ENCODE data around the gene OR51A7.

OR51A7 gene

DNA sequence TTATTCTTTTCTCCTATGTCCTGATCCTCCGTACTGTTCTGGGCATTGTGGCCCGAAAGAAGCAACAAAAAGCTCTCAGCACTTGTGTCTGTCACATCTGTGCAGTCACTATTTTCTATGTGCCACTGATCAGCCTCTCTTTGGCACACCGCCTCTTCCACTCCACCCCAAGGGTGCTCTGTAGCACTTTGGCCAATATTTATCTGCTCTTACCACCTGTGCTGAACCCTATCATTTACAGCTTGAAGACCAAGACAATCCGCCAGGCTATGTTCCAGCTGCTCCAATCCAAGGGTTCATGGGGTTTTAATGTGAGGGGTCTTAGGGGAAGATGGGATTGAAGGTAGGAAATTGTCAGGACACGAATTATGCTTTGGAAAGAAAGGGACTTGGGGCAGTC, 21.0 kb upstream of the OR51A7 start:
- TF ChIP-seq, protein P1, sequence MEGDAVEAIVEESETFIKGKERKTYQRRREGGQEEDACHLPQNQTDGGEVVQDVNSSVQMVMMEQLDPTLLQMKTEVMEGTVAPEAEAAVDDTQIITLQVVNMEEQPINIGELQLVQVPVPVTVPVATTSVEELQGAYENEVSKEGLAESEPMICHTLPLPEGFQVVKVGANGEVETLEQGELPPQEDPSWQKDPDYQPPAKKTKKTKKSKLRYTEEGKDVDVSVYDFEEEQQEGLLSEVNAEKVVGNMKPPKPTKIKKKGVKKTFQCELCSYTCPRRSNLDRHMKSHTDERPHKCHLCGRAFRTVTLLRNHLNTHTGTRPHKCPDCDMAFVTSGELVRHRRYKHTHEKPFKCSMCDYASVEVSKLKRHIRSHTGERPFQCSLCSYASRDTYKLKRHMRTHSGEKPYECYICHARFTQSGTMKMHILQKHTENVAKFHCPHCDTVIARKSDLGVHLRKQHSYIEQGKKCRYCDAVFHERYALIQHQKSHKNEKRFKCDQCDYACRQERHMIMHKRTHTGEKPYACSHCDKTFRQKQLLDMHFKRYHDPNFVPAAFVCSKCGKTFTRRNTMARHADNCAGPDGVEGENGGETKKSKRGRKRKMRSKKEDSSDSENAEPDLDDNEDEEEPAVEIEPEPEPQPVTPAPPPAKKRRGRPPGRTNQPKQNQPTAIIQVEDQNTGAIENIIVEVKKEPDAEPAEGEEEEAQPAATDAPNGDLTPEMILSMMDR (IDR thresholded peaks at IDR 0.05; ENCODE audit: borderline replicate concordance, insufficient read depth, low read depth, low read length), result no peak
- no peak overlapping the region for H3K4me3 ChIP-seq (ENCODE audit: low read depth, low read length)

- TF ChIP-seq, protein P1 (IDR thresholded peaks at IDR 0.05; ENCODE audit: borderline replicate concordance, insufficient read depth, low read depth, low read length), result no peak
- H3K4me3 ChIP-seq (ENCODE audit: low read depth, low read length), result no peak overlapping the region
Measured at GRCh38 chr11:4884361-4884760, 19.2 kb upstream of the OR51A7 start.

GRCh38 chr11:4886186-4886585, 17.4 kb upstream of the OR51A7 start:
- TF ChIP-seq, protein P1 (IDR thresholded peaks at IDR 0.05; ENCODE audit: borderline replicate concordance, insufficient read depth, low read depth, low read length), result no peak

DNA sequence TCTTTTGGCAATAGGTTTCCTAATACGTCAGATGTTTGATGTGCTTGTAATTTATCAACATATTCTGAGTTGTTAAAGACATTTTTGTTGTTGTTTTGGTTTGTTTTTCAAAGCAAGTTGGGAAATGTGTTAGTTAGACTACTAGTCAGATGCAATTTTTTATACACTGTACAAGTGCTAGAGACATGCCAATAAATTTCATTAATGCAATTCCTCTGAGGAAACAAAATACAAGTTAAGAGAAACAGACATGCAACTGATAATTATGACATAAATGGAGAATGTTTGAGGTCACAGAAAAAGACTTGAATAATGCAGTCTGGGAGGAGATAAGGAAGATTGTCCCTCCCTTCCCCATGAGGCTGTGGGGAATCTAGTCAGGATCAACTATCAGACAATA, 16.0 kb upstream of the OR51A7 start:
- TF ChIP-seq, protein P1 (IDR thresholded peaks at IDR 0.05; ENCODE audit: borderline replicate concordance, insufficient read depth, low read depth, low read length), result no peak
- H3K4me3 ChIP-seq (ENCODE audit: low read depth, low read length), result no peak overlapping the region

More at GRCh38 chr11:4886186-4886585, 17.4 kb upstream of the OR51A7 start:
- H3K4me3 ChIP-seq (ENCODE audit: low read depth, low read length), result no peak overlapping the region

DNA sequence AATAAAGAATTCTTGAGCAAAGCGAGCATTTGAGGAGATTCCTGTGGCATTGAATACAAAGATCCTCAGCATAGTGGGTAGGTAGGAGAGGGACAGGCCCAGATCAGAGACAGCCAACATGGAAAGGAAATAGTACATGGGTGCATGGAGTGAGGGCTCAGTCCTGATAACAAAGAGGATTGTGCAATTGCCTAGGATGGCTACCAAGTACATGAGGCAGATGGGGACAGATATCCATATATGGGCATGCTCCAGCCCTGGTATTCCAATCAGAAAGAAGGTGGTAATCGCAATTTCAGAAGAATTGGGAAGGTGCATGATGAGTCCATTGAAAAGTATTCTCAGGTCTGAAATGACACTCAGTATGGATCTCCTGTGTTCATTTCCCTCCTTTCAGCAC, 13.3 kb upstream of the OR51A7 start:
- no peak overlapping the region for H3K4me3 ChIP-seq (ENCODE audit: low read depth, low read length)
- TF ChIP-seq, protein P1 (IDR thresholded peaks at IDR 0.05; ENCODE audit: borderline replicate concordance, insufficient read depth, low read depth, low read length), result no peak

DNA sequence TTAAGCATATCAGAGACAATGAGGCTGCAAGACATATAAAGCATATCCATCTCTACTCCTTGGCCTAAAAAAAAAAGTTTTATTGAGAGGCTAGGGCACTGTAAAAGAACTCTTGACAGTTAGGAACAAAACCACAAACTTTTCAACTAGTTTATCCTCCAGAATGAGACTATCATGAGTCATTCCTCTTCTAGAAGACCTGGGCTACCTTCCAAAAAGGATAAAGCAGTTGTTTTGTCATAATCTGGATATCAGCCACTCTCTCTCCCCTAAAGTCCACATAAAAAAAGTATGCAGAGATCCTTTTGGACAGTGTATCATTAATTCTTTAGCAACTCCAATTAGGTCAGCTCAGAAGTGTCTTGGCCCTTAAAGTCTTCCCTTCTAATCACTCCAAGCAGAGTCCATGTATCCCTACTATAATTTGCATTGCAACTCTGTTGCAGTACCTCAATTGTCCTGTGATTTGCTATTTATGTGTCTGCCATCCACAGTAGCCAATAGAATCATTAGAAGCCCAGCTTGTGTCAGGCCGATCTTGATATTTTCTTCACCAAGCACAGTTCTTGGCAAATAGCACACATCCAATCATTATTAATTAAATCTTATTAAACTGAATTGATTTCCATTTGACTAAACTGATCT, 11.5 kb upstream of the OR51A7 start:
- no peak overlapping the region for H3K4me3 ChIP-seq (ENCODE audit: low read depth, low read length)
- TF ChIP-seq, protein P1 (IDR thresholded peaks at IDR 0.05; ENCODE audit: borderline replicate concordance, insufficient read depth, low read depth, low read length), result no peak

DNA sequence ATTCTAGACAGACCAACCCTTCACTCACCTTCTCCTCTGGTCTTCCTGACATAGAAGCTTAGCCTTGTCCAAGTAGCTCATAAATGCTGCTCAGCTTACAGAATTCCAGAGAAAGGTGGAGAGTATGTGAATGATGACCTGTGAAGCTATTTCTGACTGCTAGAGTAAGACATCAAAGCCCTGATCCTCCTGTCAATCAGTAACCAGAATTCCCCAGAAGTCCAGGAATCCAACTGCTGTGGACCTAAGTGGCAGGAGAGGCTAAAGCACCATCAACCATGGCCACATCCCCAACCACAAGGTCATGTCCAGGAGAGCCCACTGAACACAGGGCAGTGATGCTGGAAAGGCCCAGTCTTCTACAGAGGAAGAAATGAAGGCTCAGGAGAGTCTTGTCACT, 13.0 kb downstream of the OR51A7 start:
- TF ChIP-seq, protein P1 (IDR thresholded peaks at IDR 0.05; ENCODE audit: borderline replicate concordance, insufficient read depth, low read depth, low read length), result no peak
- no peak overlapping the region for H3K4me3 ChIP-seq (ENCODE audit: low read depth, low read length)

Measured in GM12875 (cell line).